AML-193 (cell line): ENCODE results near the gene LRBA.

Source experiments
- DNase-seq, 2 experiments: peaks; one replicate each; lab custom pipeline; 2025; lab: John Stamatoyannopoulos, UW

The LRBA gene

GRCh38 chr4:150367326-150367725 lies 647.8 kb downstream of the LRBA start:
- DNase-seq, result no peak

- no peak for DNase-seq
Observed at GRCh38 chr4:150366487-150366999, 648.5 kb downstream of the LRBA start.

DNA sequence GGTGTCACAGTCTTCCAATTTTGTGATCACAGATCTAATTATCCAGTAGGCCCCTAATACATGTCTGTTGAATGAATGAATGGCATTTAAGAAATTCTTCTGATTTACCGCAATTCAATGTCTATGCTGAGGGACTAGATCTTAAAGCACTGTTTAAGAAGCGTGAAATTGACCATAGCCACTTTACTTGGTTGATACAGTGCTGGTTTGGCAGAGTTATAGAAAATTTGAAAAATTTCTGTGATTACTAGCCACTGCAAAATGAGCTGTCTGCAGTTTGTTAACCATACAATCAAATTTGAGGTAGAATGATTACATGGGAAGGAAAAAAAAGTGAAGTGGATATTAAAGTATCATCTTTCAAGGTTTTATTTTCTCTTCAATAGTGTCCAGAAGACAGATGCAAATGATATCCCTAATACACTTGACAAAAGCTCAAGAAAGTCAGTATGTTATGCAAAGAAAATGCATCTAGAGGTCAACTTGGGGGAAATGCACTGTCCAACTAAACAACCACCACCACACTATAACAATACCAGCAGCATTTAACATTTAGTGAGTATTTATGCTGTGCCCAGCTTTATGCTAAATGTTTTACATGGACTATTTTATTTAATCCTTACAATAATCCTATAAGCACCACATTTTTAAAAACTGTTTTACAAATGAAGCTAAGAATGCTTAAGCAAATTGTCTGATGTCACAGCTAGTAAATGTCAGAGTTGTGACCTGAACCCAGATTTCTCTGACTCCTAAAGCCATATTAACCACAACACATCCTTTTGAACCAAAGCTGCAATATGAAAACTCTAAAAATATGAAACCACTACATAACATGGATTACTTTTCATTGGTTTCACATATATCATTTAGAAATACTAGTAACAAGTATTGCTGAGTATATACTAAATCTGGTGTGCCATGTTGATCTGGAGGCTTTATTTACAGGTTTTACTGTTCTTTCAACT lies 651.1 kb downstream of the LRBA start:
- no peak for DNase-seq

- no peak for DNase-seq
Observed at GRCh38 chr4:150358691-150359090, 656.4 kb downstream of the LRBA start.

- DNase-seq, result no peak
Observed at GRCh38 chr4:150357829-150358228, 657.3 kb downstream of the LRBA start.

DNA sequence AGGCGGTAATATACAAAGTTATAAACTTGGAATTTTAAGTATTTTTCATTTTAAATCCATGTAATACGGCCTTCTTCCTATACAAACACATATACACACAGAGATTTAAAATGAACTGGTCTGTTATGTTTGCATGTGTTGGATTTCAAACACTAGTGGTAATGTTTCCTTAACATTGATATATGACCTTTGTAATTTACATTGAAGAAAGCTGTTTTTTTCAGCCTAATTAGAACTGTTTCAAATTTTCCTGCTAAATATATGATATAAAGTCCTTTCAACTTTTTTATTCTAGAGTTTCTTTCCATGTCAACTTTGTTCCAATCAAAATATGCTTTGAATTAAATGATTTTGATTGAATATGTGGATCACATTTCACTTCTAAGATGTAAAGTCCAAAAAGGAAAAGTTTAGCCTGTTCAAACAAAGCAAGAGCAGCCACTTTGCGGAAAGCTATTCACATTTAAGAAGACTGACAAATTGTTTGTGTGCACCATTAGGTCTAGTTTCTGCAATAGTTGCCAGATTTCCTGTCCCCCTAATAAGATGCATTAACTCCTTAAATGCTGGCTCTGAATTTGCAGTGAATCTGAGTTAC lies 659.1 kb downstream of the LRBA start:
- no peak for DNase-seq

- DNase-seq, result no peak
Observed at GRCh38 chr4:150355418-150355817, 659.7 kb downstream of the LRBA start.

GRCh38 chr4:150354214-150354796 lies 660.8 kb downstream of the LRBA start:
- DNase-seq, result no peak

DNA sequence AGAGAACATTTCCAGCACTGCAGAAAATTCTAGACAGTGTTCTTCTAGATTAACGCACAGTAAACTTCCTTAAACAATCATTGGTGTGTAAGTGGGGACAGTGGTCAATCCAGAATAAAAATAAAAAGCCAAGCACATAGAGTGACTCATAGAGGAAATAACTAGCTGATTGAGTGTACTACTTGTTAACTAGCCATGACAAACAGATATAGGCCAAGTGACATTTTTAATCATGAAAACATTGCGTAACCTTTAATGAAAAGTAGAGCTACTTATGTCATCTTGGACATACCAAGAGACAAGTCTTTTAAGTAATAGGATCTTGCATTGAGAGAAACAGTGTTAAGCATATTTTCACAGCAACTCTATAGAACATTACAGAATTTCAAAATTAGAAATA lies 667.0 kb downstream of the LRBA start:
- DNase-seq, result no peak

- no peak for DNase-seq
Observed at GRCh38 chr4:150345207-150345744, 669.8 kb downstream of the LRBA start.

DNA sequence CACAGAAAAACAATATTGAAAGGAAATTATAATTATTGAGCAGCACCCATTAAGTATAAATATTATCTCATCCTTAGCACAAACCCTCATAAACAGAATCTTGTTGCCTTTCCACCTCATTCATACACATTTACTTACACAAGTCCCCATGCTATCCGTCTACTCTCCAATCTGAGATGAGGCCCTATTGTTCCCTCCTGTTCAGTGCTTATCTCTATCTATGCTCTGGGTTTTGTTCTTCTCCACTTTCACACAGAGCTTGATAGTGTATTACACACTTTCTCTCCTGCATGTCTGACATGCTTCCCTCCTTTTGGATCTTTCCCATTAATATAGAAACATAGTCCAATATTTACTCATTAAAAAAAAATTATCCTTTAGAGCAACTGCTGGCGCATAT lies 671.3 kb downstream of the LRBA start:
- no peak for DNase-seq

GRCh38 chr4:150342945-150343344 lies 672.1 kb downstream of the LRBA start:
- no peak for DNase-seq

DNA sequence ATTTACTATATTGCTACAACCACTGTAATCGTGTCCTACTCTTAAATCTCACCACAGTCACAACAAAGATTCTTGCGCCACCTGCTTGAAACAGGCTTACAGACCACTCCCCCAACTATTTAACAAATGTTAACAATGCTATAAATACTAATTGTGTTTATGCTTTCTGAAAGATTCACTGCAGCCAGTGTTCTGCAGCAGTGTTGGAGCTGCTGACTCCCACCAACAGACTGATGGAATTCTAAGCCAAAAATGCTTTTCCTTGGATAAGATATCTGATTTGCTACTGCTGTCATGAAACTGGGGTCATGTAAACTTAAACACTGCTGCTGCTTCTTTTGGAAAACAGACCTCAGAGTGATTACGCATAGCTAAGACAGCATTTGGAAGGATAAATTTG lies 677.4 kb downstream of the LRBA start:
- DNase-seq, result no peak

DNA sequence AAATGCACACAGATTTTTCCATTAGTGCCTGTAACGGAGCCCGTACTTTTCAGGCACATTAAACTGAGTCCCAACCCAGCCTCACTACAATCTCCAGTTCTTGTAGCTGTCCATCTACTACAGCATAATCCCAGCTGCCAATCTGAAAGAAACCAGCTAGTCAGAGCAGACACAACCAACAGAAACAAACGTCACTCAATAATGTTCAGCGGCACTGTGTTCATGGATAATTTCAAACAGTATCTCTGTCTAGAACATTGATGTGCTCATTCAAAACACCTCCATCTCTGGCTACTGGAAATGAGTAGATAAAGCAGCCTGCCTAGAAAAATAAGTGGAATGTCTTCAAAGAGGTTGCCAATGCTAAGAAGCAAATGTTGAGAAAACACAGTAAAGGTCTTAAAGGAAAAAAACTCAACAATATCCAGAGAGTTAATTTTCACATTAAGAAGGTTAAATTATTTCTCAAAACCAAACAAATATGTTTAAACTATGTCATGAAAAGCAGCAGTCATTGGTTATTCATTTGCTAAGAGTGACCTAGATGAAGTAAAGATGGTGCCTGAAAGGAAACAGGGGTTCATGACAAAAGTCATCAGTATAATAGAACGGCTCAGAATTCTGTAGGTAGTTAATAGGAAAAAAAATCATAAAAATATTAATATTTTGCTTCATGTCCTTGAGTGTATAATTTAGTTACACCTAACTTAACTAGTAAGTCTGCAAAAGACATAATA lies 678.2 kb downstream of the LRBA start:
- DNase-seq, result no peak

DNA sequence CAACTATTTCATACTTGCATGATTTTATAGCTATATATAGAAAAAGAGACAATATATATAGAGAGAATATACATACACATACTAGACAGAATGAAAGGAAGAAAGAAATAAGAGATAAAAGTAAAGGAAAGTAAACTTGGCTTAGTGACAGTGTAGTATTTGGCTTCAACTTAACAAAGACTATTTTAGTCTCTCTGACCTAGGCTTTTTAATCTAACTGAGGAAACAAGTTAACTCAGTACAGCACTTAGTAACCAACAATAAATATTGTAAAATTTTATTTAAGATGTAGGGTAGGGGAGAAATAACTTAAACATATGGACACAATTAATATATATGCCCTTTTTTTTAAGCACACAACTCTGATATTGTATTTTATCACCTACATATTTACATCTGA lies 682.1 kb downstream of the LRBA start:
- no peak for DNase-seq

DNA sequence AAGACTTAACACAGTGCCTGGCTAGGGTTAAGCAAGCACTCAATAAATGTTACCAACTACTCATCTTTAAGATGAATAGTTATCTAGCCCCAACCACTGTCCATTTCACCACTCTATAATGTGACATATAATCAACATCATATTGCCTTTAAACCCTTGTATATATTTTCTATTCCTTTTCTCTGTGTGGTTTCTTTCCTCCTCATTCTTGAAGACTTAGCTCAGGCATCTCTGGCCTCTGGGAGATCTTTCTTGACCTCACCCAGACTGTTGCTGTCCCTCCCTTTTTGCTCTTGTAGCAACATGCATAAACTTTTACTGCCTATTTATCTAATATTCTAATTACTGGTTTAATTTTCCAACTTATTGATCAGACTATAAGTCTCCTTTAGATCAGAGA lies 683.0 kb downstream of the LRBA start:
- DNase-seq, result no peak

- DNase-seq, result no peak
Observed at GRCh38 chr4:150329373-150329772, 685.7 kb downstream of the LRBA start.

GRCh38 chr4:150328496-150328895 lies 686.6 kb downstream of the LRBA start:
- DNase-seq, result no peak

DNA sequence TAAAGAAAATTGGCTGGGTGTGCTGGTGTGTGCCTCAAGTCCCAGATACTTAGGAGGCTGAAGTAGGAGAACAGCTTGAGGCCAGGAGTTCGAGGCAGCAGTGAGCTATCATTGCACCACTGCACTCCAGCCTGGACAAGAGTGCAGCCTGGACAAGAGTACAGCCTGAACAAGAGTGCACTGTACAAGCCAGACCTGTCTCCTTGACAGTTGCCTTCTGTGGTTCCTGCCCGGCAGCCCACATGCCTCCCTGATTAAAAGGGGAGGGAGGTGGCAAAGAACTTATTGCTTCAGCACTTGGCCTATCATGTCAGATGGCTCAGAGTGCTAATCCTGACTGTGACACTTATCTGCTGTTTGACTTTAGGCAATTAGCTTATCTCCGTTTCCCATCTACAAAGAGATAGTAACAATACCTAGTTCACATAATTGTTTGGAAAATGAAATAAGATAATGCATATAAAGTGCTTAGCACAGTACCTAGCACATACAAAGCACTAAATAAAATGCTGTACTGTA lies 687.8 kb downstream of the LRBA start:
- DNase-seq, result no peak

DNA sequence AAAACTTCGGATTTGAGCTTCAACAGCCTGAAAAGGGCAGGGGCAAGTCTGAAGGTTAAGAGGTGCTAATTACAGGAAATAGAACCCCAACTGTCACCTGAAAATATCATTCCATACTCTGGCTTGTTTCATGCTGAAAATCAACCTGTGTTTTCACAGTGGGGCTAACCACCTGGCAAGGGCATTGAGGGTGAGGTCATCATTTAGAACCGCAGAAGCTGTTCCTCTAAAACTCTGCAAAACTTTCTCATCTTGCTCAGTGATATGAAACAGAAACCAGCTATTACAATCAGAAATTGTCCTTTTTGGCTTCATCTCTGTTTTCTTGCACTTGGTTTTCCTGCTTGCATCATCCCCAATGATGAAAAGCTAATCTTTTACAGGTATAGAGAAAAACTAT lies 689.2 kb downstream of the LRBA start:
- DNase-seq, result no peak

DNA sequence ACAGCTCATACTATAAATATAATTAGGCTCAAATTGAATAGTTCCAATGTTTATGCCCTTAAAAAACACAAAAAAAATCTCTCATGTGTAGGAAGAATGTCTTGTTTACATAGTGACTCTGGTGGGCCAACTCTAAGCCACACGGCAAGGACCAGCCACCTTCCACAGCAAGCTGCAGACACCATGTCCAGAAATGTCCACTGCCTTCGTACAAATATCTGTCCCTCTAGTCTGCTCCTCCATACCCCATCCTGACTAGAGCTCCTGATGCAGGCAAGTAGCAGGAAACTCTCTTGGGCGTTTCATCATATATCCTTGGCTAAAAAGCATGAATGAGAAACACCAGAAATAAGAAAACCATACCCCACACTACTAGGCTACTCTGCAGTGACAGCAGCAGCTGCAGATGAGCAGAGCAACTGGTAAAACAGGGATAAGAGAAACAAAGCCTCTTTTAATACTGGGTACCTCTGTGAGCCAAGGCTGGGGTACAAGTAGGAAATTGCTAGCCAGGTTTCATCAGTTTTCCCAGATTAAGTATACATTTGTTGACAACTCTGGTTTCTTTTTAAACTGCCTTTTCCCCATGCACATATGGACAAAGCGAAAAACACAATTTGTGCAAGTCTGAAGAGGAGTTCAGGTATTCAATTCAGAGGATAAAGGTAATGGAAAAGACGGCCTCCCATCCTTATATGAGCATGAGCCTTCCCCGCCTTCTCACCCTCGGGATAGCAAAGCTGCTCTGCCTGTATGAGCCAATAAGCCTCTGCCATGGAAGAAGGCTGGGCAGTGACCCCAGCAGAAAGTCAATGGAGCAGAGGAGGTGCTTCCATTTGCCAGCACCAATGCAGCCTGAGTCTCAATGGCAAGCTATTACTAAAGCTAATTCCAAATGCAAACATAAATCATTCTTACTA lies 691.4 kb downstream of the LRBA start:
- no peak for DNase-seq
